CD4-positive, alpha-beta T cell treated with Interleukin-4 for 1 hour (primary cell): ENCODE results near the gene CTNNBIP1.
"Not testable (repeated sequence)": the region's sequence is repeated elsewhere in the genome, so short reads cannot be mapped to it uniquely, and the experiment has no call there.

ENCODE experiments used
- DNase-seq, 2 donors: peaks; one replicate each; pipeline ENCODE4 v3.0.0-alpha.2; 2020 to 2022

The CTNNBIP1 gene

GRCh38 chr1:9825093-9826074, 84.7 kb downstream of the CTNNBIP1 start:
- peak; percentile 63 to 66 for DNase-seq

- DNase-seq: peak in 1 of 2 donors; percentile 22
These were observed 85.4 kb downstream of the CTNNBIP1 start for GRCh38 chr1:9824702-9825089.

GRCh38 chr1:9823943-9824701, 85.9 kb downstream of the CTNNBIP1 start, which contains the start of gene CLSTN1:
TSS of gene CLSTN1 (minus strand) at chr1:9823965. CDS start at chr1:9823733, 232 bp downstream.
- peak; percentile 90 to 93 for DNase-seq

GRCh38 chr1:9823693-9823942, 86.5 kb downstream of the CTNNBIP1 start:
- no peak for DNase-seq

GRCh38 chr1:9822897-9823692, 87.0 kb downstream of the CTNNBIP1 start:
- DNase-seq: peak in 1 of 2 donors; percentile 22

GRCh38 chr1:9822490-9822889, 87.6 kb downstream of the CTNNBIP1 start:
- no peak for DNase-seq

GRCh38 chr1:9821710-9822109, 88.4 kb downstream of the CTNNBIP1 start:
- DNase-seq: no peak

GRCh38 chr1:9820521-9820920, 89.5 kb downstream of the CTNNBIP1 start:
- no peak for DNase-seq

- DNase-seq: no peak
These were observed 92.3 kb downstream of the CTNNBIP1 start for GRCh38 chr1:9817734-9818133.

- no peak for DNase-seq
These were observed 93.9 kb downstream of the CTNNBIP1 start for GRCh38 chr1:9816199-9816598.

GRCh38 chr1:9815150-9815549, 94.9 kb downstream of the CTNNBIP1 start:
- no peak for DNase-seq

GRCh38 chr1:9814619-9815018, 95.5 kb downstream of the CTNNBIP1 start:
- no peak for DNase-seq

- DNase-seq: no peak
These were observed 98.7 kb downstream of the CTNNBIP1 start for GRCh38 chr1:9811239-9811966.

GRCh38 chr1:9809100-9809510, 101.0 kb downstream of the CTNNBIP1 start:
- DNase-seq: no peak

- DNase-seq: no peak
These were observed 101.6 kb downstream of the CTNNBIP1 start for GRCh38 chr1:9808459-9808858.

GRCh38 chr1:9807541-9807940, 102.5 kb downstream of the CTNNBIP1 start:
- no peak for DNase-seq

GRCh38 chr1:9805972-9806371, 104.1 kb downstream of the CTNNBIP1 start:
- not testable (repeated sequence) for DNase-seq

- no peak for DNase-seq
These were observed 105.0 kb downstream of the CTNNBIP1 start for GRCh38 chr1:9805006-9805508.

- DNase-seq: not testable (repeated sequence)
These were observed 106.8 kb downstream of the CTNNBIP1 start for GRCh38 chr1:9803003-9803918.

- no peak for DNase-seq
These were observed 108.2 kb downstream of the CTNNBIP1 start for GRCh38 chr1:9801909-9802308.
